HepG2 (cell line): ENCODE results near the gene CAPZB.

ENCODE experiments used
- POLR2G ChIP-seq: fragments of 200-400 bp; formaldehyde crosslinking; IDR thresholded peaks from 2 replicates; pipeline ENCODE4 v1.6.1; 2018; ENCODE audit warnings: mild to moderate bottlenecking, low read depth, low read length, moderate library complexity
- ZNF24 ChIP-seq: fragments of 450-650 bp; IDR thresholded peaks from 2 replicates; pipeline ENCODE4 v1.6.1; 2017; ENCODE audit warnings: antibody characterized with exemption, mild to moderate bottlenecking

- TF ChIP-seq ZNF24 (no peak), POLR2G (no peak)
Observed at GRCh38 chr1:19326748-19327065, 158.6 kb downstream of the CAPZB start.
